ENCODE data around the gene ROBO1. TPM values are rescaled to one million over a fixed set of nuclear protein-coding genes. Genes with fewer than 3 reads are reported as not detected.
A peak's percentile ranks its signal among the peaks of the same experiment; 100 is the strongest.

Gene ROBO1
- total RNA-seq, 1 donor, result 69.8 TPM

GRCh38 chr3:79009861-79010260, 757.9 kb downstream of the ROBO1 start:
- no peak for TF ChIP-seq CTCF (IDR thresholded peaks at IDR 0.05; ENCODE audit: extremely low read depth, low read depth, low read length)
- H3K79me2 ChIP-seq (ENCODE audit: insufficient read depth, low read length), result peaks cover 53% of the 10 kb centered on the region
- peaks cover 10% of the 10 kb centered on the region for H3K4me1 ChIP-seq (ENCODE audit: insufficient read depth, low read length)
- no peaks in the 10 kb centered on the region for H3K36me3 ChIP-seq (ENCODE audit: insufficient read depth, low read length)
- H3K4me3 ChIP-seq (ENCODE audit: insufficient read depth, low read length), result no peak overlapping the region
- H3K4me2 ChIP-seq (ENCODE audit: insufficient read depth, low read length), result no peak overlapping the region
- H3K9me3 ChIP-seq (ENCODE audit: low read depth, low read length), result no peaks in the 10 kb centered on the region
- peaks cover 14% of the 10 kb centered on the region for H4K20me1 ChIP-seq (ENCODE audit: insufficient read depth, low read length)
- no peak overlapping the region for H2AFZ ChIP-seq (ENCODE audit: low read length)
- no peaks in the 10 kb centered on the region for H3K27me3 ChIP-seq (ENCODE audit: insufficient read depth, low read length)
- no peak overlapping the region for H3K27ac ChIP-seq (ENCODE audit: low read depth, low read length)
- DNase-seq (ENCODE audit: insufficient read length, low spot score, missing footprints), result peak; percentile 3

GRCh38 chr3:79006077-79006476, 761.7 kb downstream of the ROBO1 start:
- H2AFZ ChIP-seq (ENCODE audit: low read length), result no peak overlapping the region
- peaks cover 14% of the 10 kb centered on the region for H3K4me1 ChIP-seq (ENCODE audit: insufficient read depth, low read length)
- DNase-seq (ENCODE audit: insufficient read length, low spot score, missing footprints), result peak; percentile 25
- H3K9me3 ChIP-seq (ENCODE audit: low read depth, low read length), result no peaks in the 10 kb centered on the region
- H4K20me1 ChIP-seq (ENCODE audit: insufficient read depth, low read length), result peaks cover 6% of the 10 kb centered on the region
- TF ChIP-seq CTCF (IDR thresholded peaks at IDR 0.05; ENCODE audit: extremely low read depth, low read depth, low read length), result no peak
- H3K27me3 ChIP-seq (ENCODE audit: insufficient read depth, low read length), result no peaks in the 10 kb centered on the region
- no peak overlapping the region for H3K4me2 ChIP-seq (ENCODE audit: insufficient read depth, low read length)
- no peaks in the 10 kb centered on the region for H3K36me3 ChIP-seq (ENCODE audit: insufficient read depth, low read length)
- peaks cover 46% of the 10 kb centered on the region for H3K79me2 ChIP-seq (ENCODE audit: insufficient read depth, low read length)
- no peak overlapping the region for H3K27ac ChIP-seq (ENCODE audit: low read depth, low read length)
- H3K4me3 ChIP-seq (ENCODE audit: insufficient read depth, low read length), result no peak overlapping the region

GRCh38 chr3:79005084-79005483, 762.7 kb downstream of the ROBO1 start:
- Histone ChIP-seq H3K79me2 (ENCODE audit: insufficient read depth, low read length) (peaks cover 38% of the 10 kb centered on the region), H3K4me1 (ENCODE audit: insufficient read depth, low read length) (peaks cover 14% of the 10 kb centered on the region), H3K36me3 (ENCODE audit: insufficient read depth, low read length) (no peaks in the 10 kb centered on the region), H3K27ac (ENCODE audit: low read depth, low read length) (peak overlapping the region; percentile 50), H4K20me1 (ENCODE audit: insufficient read depth, low read length) (peaks cover 6% of the 10 kb centered on the region), H3K4me3 (ENCODE audit: insufficient read depth, low read length) (peak overlapping the region; percentile 50), H3K27me3 (ENCODE audit: insufficient read depth, low read length) (no peaks in the 10 kb centered on the region), H2AFZ (ENCODE audit: low read length) (no peak overlapping the region), H3K9me3 (ENCODE audit: low read depth, low read length) (no peaks in the 10 kb centered on the region), H3K4me2 (ENCODE audit: insufficient read depth, low read length) (peak overlapping the region; percentile 79)
- peak; percentile 66 for DNase-seq (ENCODE audit: insufficient read length, low spot score, missing footprints)
- no peak for TF ChIP-seq CTCF (IDR thresholded peaks at IDR 0.05; ENCODE audit: extremely low read depth, low read depth, low read length)

GRCh38 chr3:79003994-79004393, 763.8 kb downstream of the ROBO1 start:
- Histone ChIP-seq H2AFZ (ENCODE audit: low read length) (no peak overlapping the region), H3K4me1 (ENCODE audit: insufficient read depth, low read length) (peaks cover 14% of the 10 kb centered on the region), H3K36me3 (ENCODE audit: insufficient read depth, low read length) (no peaks in the 10 kb centered on the region), H4K20me1 (ENCODE audit: insufficient read depth, low read length) (peaks cover 6% of the 10 kb centered on the region), H3K9me3 (ENCODE audit: low read depth, low read length) (no peaks in the 10 kb centered on the region), H3K27me3 (ENCODE audit: insufficient read depth, low read length) (no peaks in the 10 kb centered on the region), H3K4me2 (ENCODE audit: insufficient read depth, low read length) (peak overlapping the region; percentile 79), H3K4me3 (ENCODE audit: insufficient read depth, low read length) (no peak overlapping the region), H3K27ac (ENCODE audit: low read depth, low read length) (no peak overlapping the region), H3K79me2 (ENCODE audit: insufficient read depth, low read length) (peaks cover 33% of the 10 kb centered on the region)
- peak; percentile 5 for TF ChIP-seq CTCF (IDR thresholded peaks at IDR 0.05; ENCODE audit: extremely low read depth, low read depth, low read length)
- DNase-seq (ENCODE audit: insufficient read length, low spot score, missing footprints), result no peak
